Body of pancreas (tissue), 4 donors: ENCODE data around the gene COL8A1.

Experiments
- CTCF ChIP-seq, 7 experiments: fragments of 450-650 bp in 4 of 7; fragments of 200-600 bp in 3 of 7; sonication (generic) in 3 of 7; IDR thresholded peaks; one replicate each; pipeline ENCODE4 v1.5.1; 2016 to 2019; ENCODE audit warnings: antibody characterized with exemption in 7 of 7
- POLR2A ChIP-seq, 3 donors: fragments of 450-650 bp; IDR thresholded peaks; one replicate each; pipeline ENCODE4 v1.6.1; 2016; ENCODE audit warnings: antibody characterized with exemption in 3 of 3, mild to moderate bottlenecking in 2 of 3

GRCh38 chr3:99818818-99819217, 180.4 kb downstream of the COL8A1 start:
- TF ChIP-seq POLR2A (IDR thresholded peaks at IDR 0.05) (no peak), CTCF (IDR thresholded peaks at IDR 0.05) (no peak)
